Naive thymus-derived CD4-positive, alpha-beta T cell (primary cell): ENCODE measurements around the gene TRAPPC3. TPM values are rescaled to one million over a fixed set of nuclear protein-coding genes. Genes with fewer than 3 reads are reported as not detected.
A peak's percentile ranks its signal among the peaks of the same experiment; 100 is the strongest.

Experiments
- ATAC-seq: fragments of 150-1000 bp; cut with Tn5 transposase; 2 replicates; pipeline ENCODE4 v1.10.0; 2021; ENCODE audit warnings: mild to moderate bottlenecking, moderate library complexity
- CTCF ChIA-PET: fragments of 350-600 bp; sonication (Branson Sonifier 250); formaldehyde crosslinking; loops from one replicate; lab custom pipeline; 2021; ENCODE audit warnings: antibody characterized with exemption; lab: Charles Lee
- POLR2A ChIA-PET: fragments of 350-600 bp; sonication (Branson Sonifier 250); formaldehyde crosslinking; loops from one replicate; lab custom pipeline; 2021; ENCODE audit warnings: antibody characterized with exemption, inconsistent platforms; lab: Charles Lee
- DNase-seq, 9 donors: peaks; one replicate each; pipeline versions ENCODE4 v3.0.0 to v3.0.0-alpha.2; 2020 to 2022; ENCODE audit warnings: mixed read lengths in 1 of 9
- H3K27ac ChIP-seq: one replicate; pipeline ENCODE4 v1.7.0; 2013; ENCODE audit warnings: mild to moderate bottlenecking, low read depth, low read length, moderate library complexity
- H3K27me3 ChIP-seq, 2 donors: one replicate each; pipeline ENCODE4 v1.7.0; 2013; ENCODE audit warnings: low read length in 2 of 2, mild to moderate bottlenecking in 2 of 2, moderate library complexity in 2 of 2; ENCODE audit not compliant: control insufficient read depth in 2 of 2, insufficient read depth in 2 of 2
- H3K36me3 ChIP-seq, 3 experiments: 1 replicate in 2 of 3; 2 replicates in 1 of 3; pipeline ENCODE4 v1.7.0; 2013; ENCODE audit warnings: low read length in 3 of 3, mild to moderate bottlenecking in 3 of 3, moderate library complexity in 1 of 3; ENCODE audit not compliant: insufficient read depth in 3 of 3, control insufficient read depth in 2 of 3
- H3K4me1 ChIP-seq, 2 donors: one replicate each; pipeline ENCODE4 v1.7.0; 2013; ENCODE audit warnings: low read length in 2 of 2, mild to moderate bottlenecking in 2 of 2, moderate library complexity in 1 of 2; ENCODE audit not compliant: control insufficient read depth in 2 of 2, insufficient read depth in 2 of 2
- H3K4me3 ChIP-seq: 2 replicates; pipeline ENCODE4 v1.7.0; 2013; ENCODE audit warnings: mild to moderate bottlenecking, low read length
- H3K9me3 ChIP-seq, 3 experiments: 1 replicate in 2 of 3; 2 replicates in 1 of 3; pipeline ENCODE4 v1.7.0; 2013; ENCODE audit warnings: low read length in 3 of 3; ENCODE audit not compliant: control insufficient read depth in 2 of 3
- H3K27ac Mint-ChIP-seq, 9 donors: one replicate each; pipeline ENCODE4 v1.8.0; 2020 to 2022; ENCODE audit warnings: mixed read lengths in 9 of 9, mild to moderate bottlenecking in 8 of 9, moderate library complexity in 5 of 9, inconsistent platforms in 2 of 9
- H3K27me3 Mint-ChIP-seq, 5 donors: one replicate each; pipeline ENCODE4 v1.8.0; 2021 to 2022; ENCODE audit warnings: mixed read lengths in 5 of 5, mild to moderate bottlenecking in 1 of 5
- H3K36me3 Mint-ChIP-seq, 5 donors: one replicate each; pipeline ENCODE4 v1.8.0; 2020 to 2022; ENCODE audit warnings: mixed read lengths in 5 of 5, mild to moderate bottlenecking in 3 of 5, inconsistent platforms in 1 of 5
- H3K4me1 Mint-ChIP-seq, 7 donors: one replicate each; pipeline ENCODE4 v1.8.0; 2020 to 2022; ENCODE audit warnings: mixed read lengths in 7 of 7, mild to moderate bottlenecking in 3 of 7, inconsistent platforms in 1 of 7
- H3K4me3 Mint-ChIP-seq, 10 donors: one replicate each; pipeline ENCODE4 v1.8.0; 2020 to 2022; ENCODE audit warnings: mild to moderate bottlenecking in 10 of 10, mixed read lengths in 10 of 10, moderate library complexity in 6 of 10, inconsistent platforms in 2 of 10
- H3K9me3 Mint-ChIP-seq, 11 donors: one replicate each; pipeline ENCODE4 v1.8.0; 2020 to 2022; ENCODE audit warnings: mixed read lengths in 11 of 11, mild to moderate bottlenecking in 4 of 11, inconsistent platforms in 1 of 11, moderate library complexity in 1 of 11
- intact Hi-C, 2 donors: fragments of 100-400 bp; cut with micrococcal nuclease; formaldehyde crosslinking; loops; one replicate each; pipeline ENCODE4 v1.15.1; 2023
- polyA plus RNA-seq, 2 donors: library from polyadenylated mRNA; unstranded; fragments of 300-500 nt; fragmentation: Illumina TruSeq; gene quantifications; one replicate each; pipeline ENCODE4 v1.2.3, GENCODE V29; 2021
- total RNA-seq, 6 experiments: library from RNA in 5 of 6; stranded (reverse) in 5 of 6; gene quantifications; 1 replicate in 5 of 6; 2 replicates in 1 of 6; pipeline ENCODE4 v1.2.3 and lab custom pipeline; 2021 to 2026

TRAPPC3 gene
- total and polyA plus RNA-seq, 7 experiments from 2014 or later, result 32.1 to 110 (median 49.0) TPM

DNA sequence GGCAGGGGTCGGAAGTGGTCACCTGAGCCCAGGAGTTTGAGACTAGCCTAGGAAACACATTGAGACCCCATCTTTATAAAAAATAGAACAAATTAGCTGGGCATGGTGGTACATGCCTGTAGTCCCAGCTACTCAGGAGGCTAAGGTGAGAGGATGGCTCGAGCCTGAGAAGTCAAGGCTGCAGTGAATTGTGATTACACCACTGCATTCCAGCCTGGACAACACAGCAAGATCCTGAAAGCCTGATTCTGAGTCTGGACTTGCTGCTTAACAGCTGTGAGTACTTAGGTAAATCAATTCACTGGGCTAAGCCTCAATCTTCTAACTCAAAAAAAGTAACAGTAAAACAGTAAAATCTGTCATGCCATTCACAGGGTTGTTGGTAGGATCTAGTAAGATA is 4.9 kb downstream of the TRAPPC3 start:
- H3K4me1 ChIP-seq, result peaks cover 9 to 15% of the 10 kb centered on the region in 2 donors
- Mint-ChIP-seq H3K27ac (peak overlapping the region in 1 of 9 donors; percentile 83), H3K36me3 (peaks cover 3 to 23% (median 7%) of the 10 kb centered on the region in 5 donors), H3K9me3 (no peaks in the 10 kb centered on the region), H3K4me3 (peak overlapping the region in 1 of 10 donors; percentile 20), H3K4me1 (peaks cover 28 to 67% (median 59%) of the 10 kb centered on the region in 7 donors), H3K27me3 (no peaks in the 10 kb centered on the region)
- DNase-seq, result no peak
- intact Hi-C loops, result no loop called here
- H3K27me3 ChIP-seq, result no peaks in the 10 kb centered on the region
- peaks cover 0 to 14% (median 4%) of the 10 kb centered on the region in 3 experiments for H3K36me3 ChIP-seq
- no peaks in the 10 kb centered on the region for H3K9me3 ChIP-seq
- POLR2A ChIA-PET, result interaction anchor here (0.6 to 0.7 kb wide), 2 partner anchors 41 to 1343 kb away, joined by 4 to 5 read pairs; no protein-coding TSS in a partner anchor
- no peak for ATAC-seq
- H3K4me3 ChIP-seq, result no peak overlapping the region
- CTCF ChIA-PET, result interaction anchor here (0.6 to 0.9 kb wide), 2 partner anchors 16 to 44 kb away, joined by 3 to 6 read pairs; no protein-coding TSS in a partner anchor
- no peak overlapping the region for H3K27ac ChIP-seq

GRCh38 chr1:36143424-36143823 is 5.9 kb downstream of the TRAPPC3 start:
- Mint-ChIP-seq H3K4me3 (no peak overlapping the region), H3K27ac (peak overlapping the region in 3 of 9 donors; percentile 4 to 57 (median 45)), H3K27me3 (no peaks in the 10 kb centered on the region), H3K9me3 (no peaks in the 10 kb centered on the region), H3K4me1 (peaks cover 24 to 57% (median 51%) of the 10 kb centered on the region in 7 donors), H3K36me3 (peaks cover 4 to 24% (median 8%) of the 10 kb centered on the region in 5 donors)
- intact Hi-C loops, result no loop called here
- CTCF ChIA-PET, result no interaction called here
- POLR2A ChIA-PET, result interaction anchor here (0.7 kb wide), 1 partner anchor 10 kb away, joined by 3 read pairs; no protein-coding TSS in a partner anchor
- Histone ChIP-seq H3K27me3 (no peaks in the 10 kb centered on the region), H3K4me3 (no peak overlapping the region), H3K9me3 (no peaks in the 10 kb centered on the region), H3K4me1 (peaks cover 3 to 11% of the 10 kb centered on the region in 2 donors), H3K27ac (no peak overlapping the region), H3K36me3 (peaks cover 1 to 14% (median 4%) of the 10 kb centered on the region in 3 experiments)
- no peak for DNase-seq
- no peak for ATAC-seq

DNA sequence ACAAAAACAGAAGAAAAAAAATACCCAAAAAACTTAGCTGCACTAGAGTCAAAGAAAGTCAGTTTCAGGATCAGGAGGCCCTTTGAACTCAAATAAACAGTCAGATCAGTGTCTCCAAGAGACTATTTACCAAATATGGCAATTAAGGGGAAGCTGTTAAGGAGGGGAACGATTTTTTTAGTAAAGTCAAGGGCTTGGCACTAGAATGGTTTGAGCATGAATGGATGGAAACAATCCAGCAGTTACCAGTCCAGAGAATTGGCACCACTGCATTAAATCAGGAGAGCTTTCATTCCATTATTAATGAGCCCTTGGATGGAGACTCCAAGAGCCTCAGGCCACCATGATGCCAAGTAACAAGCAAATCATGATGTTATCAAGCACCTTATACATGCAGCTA is 7.2 kb downstream of the TRAPPC3 start:
- no peaks in the 10 kb centered on the region for H3K9me3 ChIP-seq
- DNase-seq, result no peak
- Mint-ChIP-seq H3K9me3 (no peaks in the 10 kb centered on the region), H3K27me3 (no peaks in the 10 kb centered on the region), H3K36me3 (peaks cover 4 to 19% (median 12%) of the 10 kb centered on the region in 5 donors), H3K4me1 (peaks cover 16 to 47% (median 42%) of the 10 kb centered on the region in 7 donors), H3K4me3 (no peak overlapping the region), H3K27ac (peak overlapping the region in 3 of 9 donors; percentile 13 to 31 (median 28))
- ATAC-seq, result no peak
- H3K4me1 ChIP-seq, result peaks cover 0 to 4% of the 10 kb centered on the region in 2 donors
- H3K4me3 ChIP-seq, result no peak overlapping the region
- ChIA-PET POLR2A (interaction anchor here (0.7 kb wide), 1 partner anchor 17 kb away, joined by 4 read pairs; no protein-coding TSS in a partner anchor), CTCF (interaction anchor here (0.6 to 1.1 kb wide), 3 partner anchors 42 to 144 kb away, joined by 3 to 4 read pairs (median 3); no protein-coding TSS in a partner anchor)
- no peak overlapping the region for H3K27ac ChIP-seq
- intact Hi-C loops, result no loop called here
- H3K27me3 ChIP-seq, result no peaks in the 10 kb centered on the region
- peaks cover 5 to 27% (median 12%) of the 10 kb centered on the region in 3 experiments for H3K36me3 ChIP-seq

GRCh38 chr1:36139521-36139920 is 9.8 kb downstream of the TRAPPC3 start:
- ATAC-seq, result no peak
- H3K27me3 Mint-ChIP-seq, result no peaks in the 10 kb centered on the region
- Histone ChIP-seq H3K9me3 (no peaks in the 10 kb centered on the region), H3K36me3 (peaks cover 10 to 43% (median 13%) of the 10 kb centered on the region in 3 experiments), H3K27me3 (no peaks in the 10 kb centered on the region), H3K4me1 (peaks cover 0 to 4% of the 10 kb centered on the region in 2 donors), H3K27ac (no peak overlapping the region), H3K4me3 (no peak overlapping the region)
- intact Hi-C loops, result no loop called here
- H3K4me1 Mint-ChIP-seq, result peaks cover 12 to 41% (median 39%) of the 10 kb centered on the region in 7 donors
- ChIA-PET POLR2A (interaction anchor here (1.1 kb wide), 1 partner anchor 12 kb away, joined by 3 read pairs; no protein-coding TSS in a partner anchor), CTCF (interaction anchor here (0.9 kb wide), 1 partner anchor 47 kb away, joined by 3 read pairs; no protein-coding TSS in a partner anchor)
- H3K36me3 Mint-ChIP-seq, result peaks cover 4 to 29% (median 12%) of the 10 kb centered on the region in 5 donors
- DNase-seq, result no peak
- H3K9me3 Mint-ChIP-seq, result no peaks in the 10 kb centered on the region
- H3K27ac Mint-ChIP-seq, result peak overlapping the region in 6 of 9 donors; percentile 38 to 65 (median 49)
- H3K4me3 Mint-ChIP-seq, result no peak overlapping the region

GRCh38 chr1:36137776-36138175 is 11.5 kb downstream of the TRAPPC3 start:
- POLR2A ChIA-PET, result interaction anchor here (1.1 kb wide), 1 partner anchor 9 kb away, joined by 4 read pairs; no protein-coding TSS in a partner anchor
- peaks cover 0 to 4% of the 10 kb centered on the region in 2 donors for H3K4me1 ChIP-seq
- no peaks in the 10 kb centered on the region for H3K27me3 Mint-ChIP-seq
- no peak overlapping the region for H3K4me3 ChIP-seq
- H3K27me3 ChIP-seq, result no peaks in the 10 kb centered on the region
- ATAC-seq (no peak), DNase-seq (no peak)
- H3K36me3 Mint-ChIP-seq, result peaks cover 4 to 29% (median 8%) of the 10 kb centered on the region in 5 donors
- no peaks in the 10 kb centered on the region for H3K9me3 ChIP-seq
- H3K27ac ChIP-seq, result no peak overlapping the region
- CTCF ChIA-PET, result no interaction called here
- H3K9me3 Mint-ChIP-seq, result no peaks in the 10 kb centered on the region
- H3K4me1 Mint-ChIP-seq, result peaks cover 10 to 33% (median 29%) of the 10 kb centered on the region in 7 donors
- H3K27ac Mint-ChIP-seq, result peak overlapping the region in 1 of 9 donors; percentile 12
- intact Hi-C loops, result no loop called here
- H3K4me3 Mint-ChIP-seq, result no peak overlapping the region
- peaks cover 10 to 43% (median 13%) of the 10 kb centered on the region in 3 experiments for H3K36me3 ChIP-seq

GRCh38 chr1:36137226-36137625 is 12.1 kb downstream of the TRAPPC3 start:
- no peak overlapping the region for H3K4me3 Mint-ChIP-seq
- peaks cover 6 to 32% (median 23%) of the 10 kb centered on the region in 7 donors for H3K4me1 Mint-ChIP-seq
- ChIA-PET POLR2A (no interaction called here), CTCF (interaction anchor here (0.8 kb wide), 1 partner anchor 148 kb away, joined by 3 read pairs; no protein-coding TSS in a partner anchor)
- Histone ChIP-seq H3K36me3 (peaks cover 10 to 43% (median 13%) of the 10 kb centered on the region in 3 experiments), H3K4me3 (no peak overlapping the region), H3K4me1 (no peaks in the 10 kb centered on the region), H3K27me3 (no peaks in the 10 kb centered on the region), H3K27ac (no peak overlapping the region), H3K9me3 (no peaks in the 10 kb centered on the region)
- intact Hi-C loops, result no loop called here
- no peaks in the 10 kb centered on the region for H3K27me3 Mint-ChIP-seq
- no peak overlapping the region for H3K27ac Mint-ChIP-seq
- DNase-seq (no peak), ATAC-seq (no peak)
- peaks cover 4 to 29% (median 7%) of the 10 kb centered on the region in 5 donors for H3K36me3 Mint-ChIP-seq
- H3K9me3 Mint-ChIP-seq, result no peaks in the 10 kb centered on the region
